GM12878 (cell line): Measurements from ENCODE around the gene SURF2. TPM values are rescaled to one million over a fixed set of nuclear protein-coding genes. Genes with fewer than 3 reads are reported as not detected.

ENCODE experiments used
- BCL11A ChIP-seq: IDR thresholded peaks from 2 replicates; pipeline ENCODE4 v1.6.1; 2011; ENCODE audit warnings: low read depth, low read length
- BHLHE40 ChIP-seq, 2 experiments: fragments of 450-650 bp in 1 of 2; IDR thresholded peaks; 2 replicates each; pipeline ENCODE4 v1.6.1; 2011 to 2017; ENCODE audit warnings: low read depth in 2 of 2, borderline replicate concordance in 1 of 2, improper control_type of control experiment in 1 of 2, low read length in 1 of 2, mild to moderate bottlenecking in 1 of 2
- BMI1 ChIP-seq: fragments of 450-650 bp; IDR thresholded peaks from 2 replicates; pipeline ENCODE4 v1.6.1; 2016; ENCODE audit warnings: mild to moderate bottlenecking, moderate library complexity, borderline replicate concordance
- CBFB ChIP-seq: IDR thresholded peaks from 2 replicates; pipeline ENCODE4 v1.6.1; 2016; ENCODE audit warnings: antibody characterized with exemption, low read depth
- CEBPB ChIP-seq, 2 experiments: fragments of 150-350 bp in 1 of 2; IDR thresholded peaks; 2 replicates each; pipeline ENCODE4 v1.6.1; 2012 to 2014; ENCODE audit warnings: low read depth in 2 of 2, low read length in 2 of 2, borderline replicate concordance in 1 of 2, inconsistent platforms in 1 of 2
- CHD4 ChIP-seq: fragments of 200-600 bp; sonication (generic); IDR thresholded peaks from 2 replicates; pipeline ENCODE4 v1.6.1; 2016; ENCODE audit warnings: mild to moderate bottlenecking
- ESRRA ChIP-seq: IDR thresholded peaks from 2 replicates; pipeline ENCODE4 v1.6.1; 2012; ENCODE audit warnings: mild to moderate bottlenecking, low read length, improper control_type of control experiment
- ETV6 ChIP-seq, 2 experiments: fragments of 450-650 bp in 1 of 2; IDR thresholded peaks in 1 of 2; conservative IDR thresholded peaks in 1 of 2; 2 replicates each; pipeline ENCODE4 v1.6.1; 2014; ENCODE audit warnings: antibody characterized with exemption in 1 of 2, borderline replicate concordance in 1 of 2, low read depth in 1 of 2, mild to moderate bottlenecking in 1 of 2, moderate library complexity in 1 of 2
- EZH2 ChIP-seq: IDR thresholded peaks from 2 replicates; pipeline ENCODE4 v1.6.1; 2012; ENCODE audit warnings: low read depth, mild to moderate bottlenecking, control low read depth, inconsistent platforms, low read length, borderline replicate concordance; ENCODE audit not compliant: control insufficient read depth
- JUNB ChIP-seq: IDR thresholded peaks from 2 replicates; pipeline ENCODE4 v1.6.1; 2016; ENCODE audit warnings: antibody characterized with exemption, mild to moderate bottlenecking
- KDM1A ChIP-seq: fragments of 200-600 bp; sonication (generic); IDR thresholded peaks from 2 replicates; pipeline ENCODE4 v1.6.1; 2016; ENCODE audit warnings: borderline replicate concordance
- LARP7 ChIP-seq: fragments of 450-650 bp; IDR thresholded peaks from 2 replicates; pipeline ENCODE4 v1.6.1; 2017; ENCODE audit warnings: mild to moderate bottlenecking
- MEF2A ChIP-seq: IDR thresholded peaks from 2 replicates; pipeline ENCODE4 v1.6.1; 2011; ENCODE audit warnings: low read depth, mild to moderate bottlenecking, low read length, moderate library complexity; ENCODE audit not compliant: insufficient read depth
- MEF2B ChIP-seq: fragments of 450-650 bp; IDR thresholded peaks from 2 replicates; pipeline ENCODE4 v1.6.1; 2018; ENCODE audit warnings: mild to moderate bottlenecking, moderate library complexity; ENCODE audit not compliant: partially characterized antibody, poor library complexity, severe bottlenecking
- MTA2 ChIP-seq: fragments of 450-650 bp; IDR thresholded peaks from 2 replicates; pipeline ENCODE4 v1.6.1; 2016; ENCODE audit warnings: low read depth, mild to moderate bottlenecking, moderate library complexity
- PAX8 ChIP-seq: fragments of 450-650 bp; IDR thresholded peaks from 2 replicates; pipeline ENCODE4 v1.6.1; 2017; ENCODE audit warnings: mild to moderate bottlenecking, moderate library complexity
- SP1 ChIP-seq: IDR thresholded peaks from one replicate; pipeline ENCODE4 v1.6.1; 2011; ENCODE audit warnings: low read depth, low read length
- SREBF2 ChIP-seq: IDR thresholded peaks from 2 replicates; pipeline ENCODE4 v1.6.1; 2012; ENCODE audit warnings: mild to moderate bottlenecking, low read length
- STAT1 ChIP-seq: fragments of 450-650 bp; conservative IDR thresholded peaks from 2 replicates; pipeline ENCODE4 v1.6.1; 2014; ENCODE audit warnings: antibody characterized with exemption, mild to moderate bottlenecking
- TBL1XR1 ChIP-seq: IDR thresholded peaks from 2 replicates; pipeline ENCODE4 v1.6.1; 2012; ENCODE audit warnings: low read depth, low read length, improper control_type of control experiment
- WRNIP1 ChIP-seq: IDR thresholded peaks from 2 replicates; pipeline ENCODE4 v1.6.1; 2011; ENCODE audit warnings: low read depth, low read length, improper control_type of control experiment, borderline replicate concordance
- polyA plus RNA-seq, 11 experiments: library from polyadenylated mRNA; depleted of rRNA in 4 of 11; unstranded in 6 of 11; stranded (reverse) in 5 of 11; fragments of >200 nt; fragmentation: Nextera tagmentation in 4 of 11; fragmentation: Illumina TruSeq in 1 of 11; extraction: Ambion mirVana in 4 of 11; extraction: Trizol in 1 of 11; gene quantifications; 1 replicate in 1 of 11; 2 replicates in 10 of 11; pipeline versions ENCODE4 v1.2.1 to v1.2.3, GENCODE V29; 2011 to 2016; ENCODE audit warnings: inconsistent platforms in 2 of 11, missing spikeins in 2 of 11, low read depth in 1 of 11
- total RNA-seq, 4 experiments: library from RNA; depleted of rRNA in 3 of 4; stranded (reverse); fragments of >200 nt in 3 of 4; fragmentation: Illumina TruSeq in 1 of 4; extraction: Trizol in 1 of 4; gene quantifications; 2 replicates each; pipeline versions ENCODE4 v1.2.1 to v1.2.3, GENCODE V29; 2013 to 2021
- TF ChIP-seq, protein P1 (sequence below): IDR thresholded peaks from 2 replicates; pipeline ENCODE4 v1.6.1; 2011; ENCODE audit warnings: low read depth, low read length, improper control_type of control experiment, borderline replicate concordance
- TF ChIP-seq, protein P2 (sequence below): fragments of 450-650 bp; IDR thresholded peaks from 2 replicates; pipeline ENCODE4 v1.6.1; 2016; ENCODE audit warnings: mild to moderate bottlenecking
- TF ChIP-seq, protein P3 (sequence below): fragments of 450-650 bp; IDR thresholded peaks from 2 replicates; pipeline ENCODE4 v1.6.1; 2014; ENCODE audit warnings: mild to moderate bottlenecking
- TF ChIP-seq, protein P4 (sequence below): fragments of 150-350 bp; IDR thresholded peaks from 2 replicates; pipeline ENCODE4 v1.6.1; 2016; ENCODE audit warnings: low read depth, low read length

The SURF2 gene
- total and polyA plus RNA-seq, 10 of the 15 experiments (the other 5 are each of a cell fraction or from before 2014, with no cell fraction given), result 4.0 to 41.7 (median 20.8) TPM

DNA sequence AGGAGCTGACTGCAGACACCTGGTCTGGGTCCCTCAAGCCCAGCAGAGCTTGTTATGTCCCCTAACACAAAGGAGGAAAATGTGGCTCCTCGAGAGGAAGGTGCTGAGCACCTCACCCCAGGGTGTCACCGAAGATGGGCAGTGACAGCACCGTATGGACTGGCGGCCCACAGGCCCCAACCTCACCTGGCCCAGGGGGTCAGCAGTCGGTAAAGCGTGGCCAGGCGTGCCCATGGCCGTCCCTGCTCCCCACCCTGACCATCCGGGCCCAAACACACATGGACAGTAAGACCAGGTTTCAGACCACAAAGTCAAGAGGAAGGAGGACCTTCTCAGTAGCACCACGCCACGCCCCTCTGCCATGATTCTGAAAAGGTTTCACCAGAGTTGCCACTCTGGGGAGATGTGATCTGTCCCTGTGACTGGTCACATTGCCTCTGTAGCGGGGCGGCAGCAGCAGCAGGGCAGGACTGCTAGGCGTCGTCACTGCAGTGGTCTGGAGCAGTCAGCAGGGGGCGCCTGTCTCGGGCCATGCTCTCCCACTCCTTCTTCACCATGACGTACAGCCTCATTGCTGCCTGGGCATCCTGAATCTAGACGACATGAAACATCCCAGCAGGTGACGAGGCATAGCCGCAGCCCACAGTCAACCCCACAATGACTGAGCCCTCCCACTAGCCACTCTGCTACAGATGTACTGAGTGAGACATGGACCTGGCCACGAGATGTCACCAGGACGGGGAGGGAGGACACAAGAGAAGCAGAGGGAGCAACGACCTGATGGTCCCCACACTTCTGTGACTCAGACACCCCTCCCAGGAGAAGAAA is 50.3 kb downstream of the SURF2 start (continued):
- no peak for TF ChIP-seq EZH2
- no peak for TF ChIP-seq CHD4
- no peak for TF ChIP-seq WRNIP1
- TF ChIP-seq BCL11A, result no peak
- TF ChIP-seq CBFB, result no peak
- no peak for TF ChIP-seq CEBPB (IDR thresholded peaks at IDR 0.05; ENCODE audit: borderline replicate concordance in 1 of 2, low read depth in 2 of 2, low read length in 2 of 2)
- TF ChIP-seq, protein P1, sequence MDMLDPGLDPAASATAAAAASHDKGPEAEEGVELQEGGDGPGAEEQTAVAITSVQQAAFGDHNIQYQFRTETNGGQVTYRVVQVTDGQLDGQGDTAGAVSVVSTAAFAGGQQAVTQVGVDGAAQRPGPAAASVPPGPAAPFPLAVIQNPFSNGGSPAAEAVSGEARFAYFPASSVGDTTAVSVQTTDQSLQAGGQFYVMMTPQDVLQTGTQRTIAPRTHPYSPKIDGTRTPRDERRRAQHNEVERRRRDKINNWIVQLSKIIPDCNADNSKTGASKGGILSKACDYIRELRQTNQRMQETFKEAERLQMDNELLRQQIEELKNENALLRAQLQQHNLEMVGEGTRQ, result no peak
- TF ChIP-seq, protein P2, sequence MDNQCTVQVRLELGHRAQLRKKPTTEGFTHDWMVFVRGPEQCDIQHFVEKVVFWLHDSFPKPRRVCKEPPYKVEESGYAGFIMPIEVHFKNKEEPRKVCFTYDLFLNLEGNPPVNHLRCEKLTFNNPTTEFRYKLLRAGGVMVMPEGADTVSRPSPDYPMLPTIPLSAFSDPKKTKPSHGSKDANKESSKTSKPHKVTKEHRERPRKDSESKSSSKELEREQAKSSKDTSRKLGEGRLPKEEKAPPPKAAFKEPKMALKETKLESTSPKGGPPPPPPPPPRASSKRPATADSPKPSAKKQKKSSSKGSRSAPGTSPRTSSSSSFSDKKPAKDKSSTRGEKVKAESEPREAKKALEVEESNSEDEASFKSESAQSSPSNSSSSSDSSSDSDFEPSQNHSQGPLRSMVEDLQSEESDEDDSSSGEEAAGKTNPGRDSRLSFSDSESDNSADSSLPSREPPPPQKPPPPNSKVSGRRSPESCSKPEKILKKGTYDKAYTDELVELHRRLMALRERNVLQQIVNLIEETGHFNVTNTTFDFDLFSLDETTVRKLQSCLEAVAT, result no peak
- no peak for TF ChIP-seq SREBF2
- TF ChIP-seq ESRRA, result no peak
- TF ChIP-seq KDM1A, result no peak
- TF ChIP-seq, protein P3, sequence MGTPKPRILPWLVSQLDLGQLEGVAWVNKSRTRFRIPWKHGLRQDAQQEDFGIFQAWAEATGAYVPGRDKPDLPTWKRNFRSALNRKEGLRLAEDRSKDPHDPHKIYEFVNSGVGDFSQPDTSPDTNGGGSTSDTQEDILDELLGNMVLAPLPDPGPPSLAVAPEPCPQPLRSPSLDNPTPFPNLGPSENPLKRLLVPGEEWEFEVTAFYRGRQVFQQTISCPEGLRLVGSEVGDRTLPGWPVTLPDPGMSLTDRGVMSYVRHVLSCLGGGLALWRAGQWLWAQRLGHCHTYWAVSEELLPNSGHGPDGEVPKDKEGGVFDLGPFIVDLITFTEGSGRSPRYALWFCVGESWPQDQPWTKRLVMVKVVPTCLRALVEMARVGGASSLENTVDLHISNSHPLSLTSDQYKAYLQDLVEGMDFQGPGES, result no peak
- TF ChIP-seq JUNB, result no peak
- peak; percentile 47; the same call in 1 of the 2 replicates for TF ChIP-seq LARP7
- TF ChIP-seq TBL1XR1, result no peak
- TF ChIP-seq STAT1, result no peak
- peak in 1 of 2 experiments; percentile 40; a peak in 1 of 4 replicates for TF ChIP-seq BHLHE40 (IDR thresholded peaks at IDR 0.05; ENCODE audit: borderline replicate concordance in 1 of 2, low read depth in 2 of 2, low read length in 1 of 2)
- TF ChIP-seq MTA2, result no peak
- TF ChIP-seq MEF2A, result no peak
- TF ChIP-seq BMI1, result no peak
- TF ChIP-seq PAX8, result no peak
- TF ChIP-seq ETV6 (conservative IDR thresholded peaks at IDR 0.05 in 1 of 2, IDR thresholded peaks at IDR 0.05 in 1 of 2; ENCODE audit: borderline replicate concordance in 1 of 2, low read depth in 1 of 2), result no peak
- no peak for TF ChIP-seq SP1
- TF ChIP-seq, protein P4, sequence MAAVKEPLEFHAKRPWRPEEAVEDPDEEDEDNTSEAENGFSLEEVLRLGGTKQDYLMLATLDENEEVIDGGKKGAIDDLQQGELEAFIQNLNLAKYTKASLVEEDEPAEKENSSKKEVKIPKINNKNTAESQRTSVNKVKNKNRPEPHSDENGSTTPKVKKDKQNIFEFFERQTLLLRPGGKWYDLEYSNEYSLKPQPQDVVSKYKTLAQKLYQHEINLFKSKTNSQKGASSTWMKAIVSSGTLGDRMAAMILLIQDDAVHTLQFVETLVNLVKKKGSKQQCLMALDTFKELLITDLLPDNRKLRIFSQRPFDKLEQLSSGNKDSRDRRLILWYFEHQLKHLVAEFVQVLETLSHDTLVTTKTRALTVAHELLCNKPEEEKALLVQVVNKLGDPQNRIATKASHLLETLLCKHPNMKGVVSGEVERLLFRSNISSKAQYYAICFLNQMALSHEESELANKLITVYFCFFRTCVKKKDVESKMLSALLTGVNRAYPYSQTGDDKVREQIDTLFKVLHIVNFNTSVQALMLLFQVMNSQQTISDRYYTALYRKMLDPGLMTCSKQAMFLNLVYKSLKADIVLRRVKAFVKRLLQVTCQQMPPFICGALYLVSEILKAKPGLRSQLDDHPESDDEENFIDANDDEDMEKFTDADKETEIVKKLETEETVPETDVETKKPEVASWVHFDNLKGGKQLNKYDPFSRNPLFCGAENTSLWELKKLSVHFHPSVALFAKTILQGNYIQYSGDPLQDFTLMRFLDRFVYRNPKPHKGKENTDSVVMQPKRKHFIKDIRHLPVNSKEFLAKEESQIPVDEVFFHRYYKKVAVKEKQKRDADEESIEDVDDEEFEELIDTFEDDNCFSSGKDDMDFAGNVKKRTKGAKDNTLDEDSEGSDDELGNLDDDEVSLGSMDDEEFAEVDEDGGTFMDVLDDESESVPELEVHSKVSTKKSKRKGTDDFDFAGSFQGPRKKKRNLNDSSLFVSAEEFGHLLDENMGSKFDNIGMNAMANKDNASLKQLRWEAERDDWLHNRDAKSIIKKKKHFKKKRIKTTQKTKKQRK, result no peak
- TF ChIP-seq MEF2B, result no peak
